ENCODE results near the gene SLC2A1.
A peak's percentile ranks its signal among the peaks of the same experiment; 100 is the strongest.

Gene SLC2A1

DNA sequence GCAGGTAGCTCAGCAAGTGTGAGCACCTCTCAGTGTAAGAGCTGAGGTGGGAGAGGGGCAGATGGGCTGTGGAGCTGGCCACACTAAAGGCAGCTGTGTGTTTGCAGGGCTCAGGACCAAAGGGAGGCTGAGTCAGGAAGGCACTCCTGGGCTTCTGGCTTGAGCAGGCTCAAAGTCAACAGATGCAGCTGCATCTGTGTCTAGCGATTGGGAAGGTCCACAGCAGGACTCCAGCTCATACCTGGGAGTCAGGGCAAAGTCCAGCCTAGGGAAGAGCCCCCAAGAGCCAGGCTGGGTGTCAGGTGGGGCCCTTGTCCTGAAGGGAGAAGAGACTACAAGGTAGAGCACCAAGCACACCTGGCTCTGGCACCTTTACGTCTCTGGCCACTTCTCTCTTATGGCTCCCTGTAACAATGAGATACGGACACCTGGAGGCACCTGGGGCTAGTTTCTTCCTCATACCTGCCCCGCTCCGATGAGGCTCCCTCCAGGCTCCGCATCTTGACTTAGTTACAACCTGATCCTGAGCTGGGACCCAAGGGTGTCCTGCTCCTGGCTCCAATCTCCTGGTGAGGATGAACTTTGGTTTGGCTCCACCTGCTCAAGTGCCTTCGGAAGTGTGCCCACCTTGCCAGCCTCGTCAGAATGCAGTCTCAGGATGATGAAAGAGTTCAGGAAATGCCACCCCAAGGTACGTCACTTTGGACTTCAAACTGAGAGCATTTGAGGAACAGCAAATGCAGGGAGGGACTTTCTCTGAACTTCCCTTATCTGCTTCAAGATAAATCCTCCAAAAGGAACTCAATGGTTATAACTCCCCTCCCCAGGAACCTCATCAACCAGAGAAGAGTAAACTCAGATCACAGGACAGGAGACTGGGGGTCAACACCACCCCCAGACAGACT, 21.5 kb upstream of the SLC2A1 start:
- DNase-seq, result no peak

DNA sequence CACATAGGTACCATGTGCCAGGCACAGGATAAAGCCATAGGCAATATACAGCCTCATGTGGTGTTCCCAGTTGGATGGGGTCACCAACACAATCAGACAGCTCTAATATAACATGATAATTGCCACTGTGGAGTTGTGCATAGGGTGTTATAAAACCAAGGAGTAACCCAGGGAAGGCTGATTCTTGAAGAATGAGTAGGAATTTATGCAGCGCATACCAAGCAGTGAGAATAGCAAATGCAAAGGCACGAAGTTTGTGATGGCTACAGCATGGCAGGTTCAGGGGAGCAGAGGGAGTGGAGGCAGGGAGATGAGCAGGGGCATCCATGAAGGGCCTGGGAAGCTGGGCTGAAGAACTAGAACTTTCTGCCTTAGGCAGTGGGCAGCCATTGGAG, 20.4 kb upstream of the SLC2A1 start:
- no peak for DNase-seq

DNA sequence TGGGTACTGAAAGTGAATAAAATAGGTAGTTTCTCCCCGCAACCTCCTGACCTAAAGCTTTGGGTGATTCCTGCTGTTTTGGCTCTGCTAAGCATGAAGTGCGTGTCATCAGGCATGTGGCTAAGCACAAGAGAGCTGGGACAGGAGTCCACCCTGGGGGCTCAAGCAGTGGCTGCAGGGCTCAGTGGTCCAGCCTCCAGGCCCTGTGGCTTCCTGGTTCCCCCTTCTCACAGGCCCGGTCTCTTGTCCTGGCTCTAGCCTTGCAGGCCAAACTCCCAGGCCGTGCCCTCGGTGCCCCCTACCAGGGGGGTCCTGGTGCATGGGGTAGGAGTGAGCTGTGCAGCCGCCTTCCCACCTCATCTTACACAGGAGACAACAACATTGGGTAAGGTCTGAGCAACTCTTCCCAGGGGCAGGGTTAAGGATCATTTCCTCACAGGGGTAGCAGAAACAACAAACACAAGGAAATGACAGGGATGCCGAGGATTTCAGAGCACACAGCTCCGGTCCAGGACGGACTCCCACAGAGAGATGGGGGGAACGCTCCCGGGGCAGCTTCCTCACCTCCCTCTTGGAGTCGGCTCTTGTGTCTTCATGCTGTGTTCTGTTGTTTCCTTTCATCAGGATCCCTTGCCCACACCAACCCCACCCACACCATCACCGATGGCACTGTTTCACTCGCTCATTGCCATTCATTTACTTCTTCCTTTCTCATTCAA, 19.8 kb upstream of the SLC2A1 start:
- no peak for DNase-seq

DNA sequence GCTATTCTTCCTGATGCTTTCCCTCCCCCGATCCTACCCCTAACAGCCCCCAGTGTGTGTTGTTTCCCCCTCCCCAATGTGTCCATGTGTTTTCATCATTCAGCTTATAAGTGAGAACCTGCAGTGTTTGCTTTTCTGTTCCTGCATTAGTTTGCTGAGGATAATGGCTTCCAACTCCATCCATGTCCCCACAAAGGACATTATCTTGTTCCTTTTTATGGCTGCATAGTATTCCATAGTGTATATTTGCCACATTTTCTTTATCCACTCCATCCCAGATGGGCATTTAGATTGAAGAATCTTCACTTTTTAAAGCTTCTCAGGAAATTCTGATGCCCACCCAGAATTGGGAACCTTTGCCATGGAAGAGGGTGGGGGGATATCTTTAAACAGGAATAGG, 19.0 kb upstream of the SLC2A1 start:
- no peak for DNase-seq

DNA sequence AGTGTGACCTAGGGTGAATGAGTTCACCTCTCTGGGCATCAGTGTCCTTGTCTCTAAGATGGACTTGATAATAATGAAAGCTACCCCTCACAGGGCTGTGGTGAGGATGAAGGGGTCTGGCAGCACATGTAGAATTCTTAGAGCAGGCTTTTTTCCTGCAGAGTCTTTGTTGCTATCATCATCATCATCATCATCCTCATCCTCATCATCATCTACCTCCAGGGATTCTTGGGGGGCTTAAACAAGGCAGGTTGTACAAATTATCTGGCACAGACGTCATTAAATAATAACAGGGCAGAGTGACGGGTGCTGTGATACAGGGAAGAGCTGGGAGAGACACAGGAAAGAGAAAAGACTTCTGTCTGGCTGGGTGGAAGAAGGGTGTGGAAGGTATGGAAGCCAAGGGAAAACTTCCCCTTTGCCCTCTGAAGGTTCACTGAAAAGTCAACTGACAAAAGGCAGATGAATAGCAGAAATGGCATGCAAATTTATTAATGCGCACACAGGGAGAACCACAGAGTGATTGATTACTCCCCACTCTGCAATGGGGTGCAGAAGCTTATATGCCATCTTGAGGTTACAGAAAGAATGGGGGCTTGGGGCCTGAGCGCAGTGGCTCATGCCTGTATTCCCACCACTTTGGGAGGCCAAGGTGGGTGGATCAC, 17.0 kb upstream of the SLC2A1 start:
- no peak for DNase-seq

DNA sequence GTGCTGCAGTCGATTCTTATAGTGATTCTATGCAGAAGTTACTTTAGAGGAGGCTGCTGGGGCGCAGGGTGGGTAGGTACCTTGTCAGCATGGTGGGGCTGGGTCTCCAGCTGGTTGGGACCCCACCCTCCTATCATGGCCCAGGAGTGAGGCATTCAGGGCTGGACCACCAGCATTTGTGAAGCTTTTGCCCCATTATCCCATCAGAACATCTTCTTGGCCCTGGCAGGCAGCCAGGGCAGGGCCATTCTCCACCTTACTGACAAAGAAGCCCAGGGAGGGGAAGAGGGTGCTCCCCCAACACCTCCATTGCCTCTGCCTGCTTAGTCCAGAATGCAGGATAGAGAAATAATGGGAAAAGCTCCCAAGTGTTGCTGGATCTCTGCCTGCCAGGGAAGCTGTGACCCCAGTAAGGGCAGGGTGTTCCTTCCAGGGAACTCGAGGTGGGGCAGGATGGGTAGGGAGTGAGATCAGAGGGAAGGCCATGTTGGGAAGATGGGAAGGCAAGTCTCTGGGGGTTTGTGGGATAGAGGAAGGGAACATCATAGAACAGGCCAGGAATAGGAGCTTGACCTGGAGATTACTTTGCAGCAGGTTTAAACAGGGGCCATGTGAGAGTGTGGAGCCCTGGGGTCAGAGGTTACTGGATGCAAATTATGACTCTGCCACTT, 16.2 kb upstream of the SLC2A1 start:
- no peak for DNase-seq

DNA sequence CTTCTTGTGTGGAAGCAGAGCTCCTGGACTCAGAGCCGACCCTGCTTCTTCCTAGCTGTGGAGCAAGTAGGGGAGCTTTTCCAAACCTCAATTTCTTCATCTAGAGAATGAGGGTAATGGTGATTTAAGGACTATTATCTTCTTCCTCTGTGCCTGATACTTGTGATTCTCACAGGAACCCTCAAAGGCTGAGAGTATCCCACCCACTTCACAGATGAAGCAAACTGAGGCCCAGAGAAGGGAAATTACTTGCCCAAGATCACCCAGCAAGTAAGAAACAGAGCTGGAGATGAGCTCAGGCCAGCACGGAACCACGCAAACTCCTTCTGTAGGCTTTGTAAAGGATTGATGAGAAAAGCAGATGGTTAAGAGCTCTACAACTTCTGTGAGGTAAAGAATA, 15.1 kb upstream of the SLC2A1 start:
- peak; percentile 32 for DNase-seq

DNA sequence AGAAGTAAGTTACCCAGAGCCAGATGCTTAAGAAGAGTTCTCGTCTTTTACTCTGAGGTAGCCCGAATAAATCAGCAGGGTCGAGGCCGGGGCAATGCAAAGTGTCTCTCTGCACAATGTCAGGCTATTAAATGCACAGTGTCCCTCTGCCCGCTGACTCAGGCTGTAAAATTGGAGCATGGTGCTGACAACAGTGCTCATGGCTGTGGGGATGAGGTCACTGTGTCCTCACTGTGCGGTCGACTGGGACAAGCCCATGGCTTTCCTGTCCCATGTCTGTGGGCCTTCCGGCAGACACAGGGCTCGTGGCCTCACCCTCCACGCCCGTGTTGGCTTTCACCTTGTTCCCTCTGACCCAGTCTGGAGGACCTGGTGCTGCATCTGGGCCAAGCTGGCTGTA, 14.6 kb upstream of the SLC2A1 start:
- no peak for DNase-seq

DNA sequence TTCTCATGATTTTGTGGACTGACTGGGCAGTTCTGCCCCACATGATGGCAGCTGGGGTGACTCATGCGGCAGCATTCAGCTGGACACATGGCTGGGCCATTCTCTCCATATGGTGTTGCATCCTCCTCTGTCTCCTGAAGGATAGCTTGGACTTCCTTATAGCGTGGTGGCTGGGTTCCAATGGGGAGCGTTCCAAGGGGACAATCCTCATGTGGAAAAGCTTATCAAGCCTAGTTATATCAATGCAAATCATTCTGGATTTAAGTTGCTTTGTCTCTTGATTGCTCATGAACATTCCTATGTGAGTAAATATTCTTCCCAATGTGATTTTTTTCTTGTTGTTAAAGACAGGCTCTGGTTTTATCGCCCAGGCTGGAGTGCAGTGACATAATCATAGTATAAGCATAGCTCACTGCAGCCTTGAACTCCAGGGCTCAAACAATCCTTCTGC, 13.2 kb upstream of the SLC2A1 start:
- no peak for DNase-seq

DNA sequence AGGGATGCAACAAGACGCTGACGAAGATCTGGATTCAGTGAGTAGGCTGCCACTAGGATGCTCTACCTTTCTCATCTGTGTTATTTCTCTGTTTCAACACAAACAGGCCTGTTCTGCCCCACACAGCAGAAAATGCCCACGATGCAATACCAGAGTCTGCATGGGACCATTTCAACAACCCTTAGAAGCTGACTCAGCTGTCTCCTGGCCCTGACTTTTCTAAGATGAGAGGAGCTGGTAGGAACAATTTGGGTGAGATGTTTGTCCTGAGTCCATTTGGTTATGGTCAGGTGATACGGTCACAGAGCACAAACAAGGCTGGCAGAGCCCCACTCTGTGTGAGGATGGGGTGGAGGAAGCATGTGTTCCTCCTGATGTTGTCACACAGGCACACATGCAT, 11.5 kb upstream of the SLC2A1 start:
- no peak for DNase-seq

DNA sequence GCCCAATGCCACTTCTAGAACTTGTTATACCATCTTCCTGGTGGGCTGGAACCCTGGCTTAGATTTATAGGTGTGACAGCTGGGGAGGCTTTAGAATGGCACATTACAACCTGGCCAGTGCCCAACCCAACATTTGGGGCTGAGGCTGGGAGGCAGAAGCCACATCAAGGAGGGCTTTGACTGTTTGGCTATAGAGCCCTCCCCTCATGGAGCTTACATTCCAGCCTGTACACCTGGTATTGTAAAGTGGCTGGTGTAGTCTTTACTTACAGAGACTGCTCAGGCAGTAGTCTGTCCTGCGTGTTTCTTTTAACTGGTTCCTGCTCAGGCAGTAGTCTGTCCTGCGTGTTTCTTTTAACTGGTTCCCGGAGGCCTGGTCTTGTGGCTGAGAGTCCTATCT, 10.0 kb upstream of the SLC2A1 start:
- no peak for DNase-seq

DNA sequence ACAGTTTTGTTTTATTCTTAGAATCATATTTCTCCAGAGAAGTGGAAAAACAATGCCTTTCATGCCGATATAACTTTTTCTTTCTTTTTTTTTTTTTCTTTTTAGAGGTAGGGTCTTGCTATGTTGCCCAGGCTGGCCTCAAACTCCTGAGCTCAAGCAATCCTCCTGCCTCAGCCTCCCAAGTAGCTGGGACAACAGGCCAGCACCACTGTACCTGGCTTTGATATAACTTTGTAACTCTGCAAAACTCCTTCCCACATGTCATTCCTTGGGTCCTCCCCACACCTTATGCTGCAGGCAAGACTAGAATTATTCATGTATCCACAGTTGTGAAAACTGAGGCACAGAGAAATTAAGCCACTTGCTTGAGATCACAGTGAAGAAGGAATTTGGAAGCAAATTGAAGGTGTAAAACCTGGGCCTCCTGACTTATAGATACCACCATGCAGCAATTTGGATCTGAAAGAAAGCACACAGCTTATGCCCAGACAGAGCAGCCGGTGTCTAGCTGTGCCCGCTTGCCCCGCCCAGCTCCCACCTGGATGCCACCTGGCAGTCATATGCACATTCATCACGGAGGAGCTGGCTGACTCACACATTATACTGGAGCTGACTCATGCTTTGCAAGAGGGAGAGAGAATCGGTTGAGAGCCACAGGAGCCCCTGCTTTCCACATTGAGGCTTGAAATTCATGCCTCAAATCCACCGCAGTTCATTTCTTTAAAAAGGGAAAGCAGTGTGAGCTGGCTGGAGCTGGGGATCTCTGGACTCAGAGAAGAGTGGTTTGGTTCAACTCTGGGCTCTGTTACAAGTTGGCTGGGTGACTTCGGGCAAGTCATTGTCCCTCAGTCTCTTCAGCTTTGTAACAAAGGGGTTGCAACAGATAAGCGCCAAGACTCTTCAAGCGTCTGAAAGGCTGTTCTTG, 8.3 kb upstream of the SLC2A1 start:
- no peak for DNase-seq

DNA sequence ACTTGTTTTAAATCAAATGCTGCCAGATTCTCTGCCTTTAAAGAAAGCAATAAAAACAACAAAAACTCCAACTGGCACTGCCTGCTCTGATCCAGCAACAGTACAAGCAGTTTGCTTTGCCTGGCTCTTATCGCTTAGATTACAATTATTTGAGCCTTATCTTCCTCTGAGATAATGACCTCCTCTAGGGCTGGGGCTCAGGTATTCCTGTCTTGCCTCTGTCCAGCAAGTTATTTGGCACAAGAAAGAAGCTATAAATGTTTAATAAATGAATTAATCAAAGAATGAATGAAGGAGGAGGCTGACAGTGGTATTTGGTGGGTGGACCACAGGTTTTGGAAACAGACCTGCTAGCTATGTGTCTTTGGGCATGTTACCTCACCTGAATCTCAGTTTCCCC, 6.7 kb upstream of the SLC2A1 start:
- DNase-seq, result no peak

DNA sequence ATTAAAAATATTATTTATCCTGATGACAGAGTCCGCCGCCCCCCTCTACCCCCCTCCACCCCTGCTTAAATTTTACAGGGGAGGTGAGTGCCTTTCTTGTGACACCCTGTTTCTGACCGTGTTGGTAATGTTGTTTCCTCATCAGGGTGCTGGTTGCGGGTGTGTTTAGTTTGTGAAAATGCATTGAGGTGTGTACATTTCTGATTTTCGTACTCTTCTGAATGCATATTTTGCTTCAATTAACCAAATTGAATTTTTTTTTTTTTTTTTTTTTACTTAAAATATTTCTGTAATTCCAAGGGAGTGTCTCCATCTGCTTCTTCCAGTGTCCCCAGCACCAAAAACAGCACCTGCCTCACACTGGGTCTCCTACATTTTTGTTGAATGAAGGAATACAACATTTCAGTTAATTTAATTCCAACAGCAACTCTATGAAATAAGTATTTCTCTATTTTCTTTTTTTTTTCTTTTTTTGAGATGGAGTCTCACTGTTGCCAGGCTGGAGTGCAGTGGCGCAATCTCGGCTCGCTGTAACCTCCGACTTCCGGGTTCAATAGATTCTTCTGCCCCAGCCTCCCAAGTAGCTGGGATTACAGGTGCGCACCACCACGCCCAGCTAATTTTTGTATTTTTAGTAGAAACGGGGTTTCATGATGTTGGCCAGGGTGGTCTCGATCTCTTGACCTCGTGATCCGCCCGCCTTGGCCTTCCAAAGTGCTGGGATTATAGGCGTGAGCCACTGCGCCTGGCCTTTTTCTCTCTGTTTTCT, 5.6 kb upstream of the SLC2A1 start:
- no peak for DNase-seq

DNA sequence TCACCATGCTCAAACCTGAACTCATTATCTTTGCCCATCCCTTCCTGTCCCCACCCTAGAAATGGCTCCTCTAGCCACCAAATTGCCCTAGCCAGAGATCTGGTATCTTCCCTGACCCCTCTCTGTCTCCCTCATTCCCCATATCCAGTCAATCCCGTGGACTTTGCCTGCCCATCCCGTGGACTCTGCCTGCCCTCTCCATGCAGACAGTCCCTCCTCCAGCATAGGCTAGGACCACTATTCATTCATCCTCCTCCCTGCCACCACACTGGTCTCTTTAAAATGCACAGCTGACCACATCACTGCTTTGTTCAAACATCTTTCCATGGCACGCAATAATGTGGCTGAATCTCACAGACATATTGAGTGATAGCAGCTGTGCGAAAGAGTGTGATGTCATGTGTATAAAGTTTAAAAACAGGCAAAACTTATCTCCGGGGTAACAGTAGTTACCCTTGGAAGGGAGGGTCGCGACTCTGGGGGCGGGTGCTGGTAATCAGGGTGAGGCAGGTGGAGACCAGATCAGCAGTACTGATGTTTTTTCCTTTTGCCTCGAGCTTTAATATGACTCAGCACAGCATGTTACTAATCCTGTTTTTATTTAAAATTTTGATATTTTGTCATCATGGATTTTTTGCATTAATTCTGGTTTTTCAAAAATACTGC, 4.8 kb upstream of the SLC2A1 start:
- DNase-seq, result no peak

DNA sequence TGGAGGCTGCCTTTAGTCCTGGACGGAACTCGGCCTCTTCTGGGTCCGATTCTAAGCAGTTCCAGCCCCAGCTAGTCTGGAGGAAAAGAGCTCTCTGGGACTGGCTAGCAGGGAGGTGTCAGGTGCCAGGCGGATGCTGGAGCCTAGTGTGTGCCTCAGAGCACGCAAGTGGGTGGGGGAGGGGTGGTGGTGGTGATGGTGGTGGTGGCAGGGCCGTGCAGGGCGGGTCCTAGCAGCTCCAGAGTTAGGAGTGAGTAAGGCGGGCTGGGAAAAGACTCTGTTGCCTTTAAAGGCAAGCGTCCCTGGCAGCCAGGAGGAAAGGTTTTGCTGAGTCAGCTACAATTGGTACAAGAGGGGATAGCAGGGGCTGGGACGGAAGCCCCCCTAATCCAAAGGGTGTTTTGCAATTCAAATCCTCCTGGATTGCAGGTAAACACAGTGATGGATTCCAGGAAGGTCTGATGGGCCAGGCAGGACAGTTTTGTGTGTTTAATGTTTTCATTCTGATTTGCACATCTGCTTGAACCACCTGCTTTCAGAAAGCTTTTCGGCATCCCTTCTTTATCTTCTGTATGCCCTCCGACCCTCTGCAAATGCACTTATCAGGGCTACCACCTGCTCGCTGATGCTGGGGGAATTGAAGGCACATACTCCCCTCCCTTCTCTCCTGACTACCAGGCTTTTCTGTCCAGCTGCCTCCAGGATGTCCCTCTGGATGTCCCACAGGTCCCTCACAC, 4.1 kb upstream of the SLC2A1 start:
- DNase-seq, result peak; percentile 42

DNA sequence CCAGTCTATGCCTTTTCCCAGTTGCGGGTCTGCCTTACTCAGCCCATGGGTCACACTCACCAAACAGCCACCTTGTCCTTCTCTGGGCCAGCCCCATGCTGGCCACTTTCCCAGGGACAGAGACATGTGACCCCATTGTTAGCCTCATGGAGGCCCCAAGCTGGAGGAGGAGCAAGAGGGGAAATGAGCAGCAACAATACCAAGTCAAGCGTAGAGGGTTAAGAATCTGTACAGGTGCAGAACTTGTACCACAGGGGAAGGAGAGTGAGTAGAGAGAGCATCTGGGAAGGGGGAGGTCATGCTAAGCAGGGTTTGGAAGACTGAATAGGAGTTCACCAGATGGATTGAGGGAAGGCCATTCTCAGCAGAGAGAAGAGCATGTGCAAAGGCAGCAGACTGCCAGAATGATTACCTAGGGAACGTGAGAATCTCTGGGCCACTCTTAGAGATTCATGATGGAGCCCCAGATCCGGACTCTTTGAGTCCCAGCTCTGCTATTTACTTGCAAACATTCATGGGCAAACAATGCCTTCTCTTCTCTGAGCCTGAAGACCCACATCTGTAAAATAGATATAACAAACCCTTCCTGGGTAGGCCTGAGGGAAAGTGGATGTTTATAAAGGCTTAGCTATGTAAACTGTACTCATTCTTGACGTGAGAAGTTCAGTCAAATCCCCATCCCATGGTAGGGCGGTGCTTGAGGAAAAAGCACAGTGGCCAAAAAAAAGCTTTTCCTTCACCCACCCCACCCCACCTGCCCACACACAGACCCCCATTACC, 2.8 kb upstream of the SLC2A1 start:
- DNase-seq, result no peak

DNA sequence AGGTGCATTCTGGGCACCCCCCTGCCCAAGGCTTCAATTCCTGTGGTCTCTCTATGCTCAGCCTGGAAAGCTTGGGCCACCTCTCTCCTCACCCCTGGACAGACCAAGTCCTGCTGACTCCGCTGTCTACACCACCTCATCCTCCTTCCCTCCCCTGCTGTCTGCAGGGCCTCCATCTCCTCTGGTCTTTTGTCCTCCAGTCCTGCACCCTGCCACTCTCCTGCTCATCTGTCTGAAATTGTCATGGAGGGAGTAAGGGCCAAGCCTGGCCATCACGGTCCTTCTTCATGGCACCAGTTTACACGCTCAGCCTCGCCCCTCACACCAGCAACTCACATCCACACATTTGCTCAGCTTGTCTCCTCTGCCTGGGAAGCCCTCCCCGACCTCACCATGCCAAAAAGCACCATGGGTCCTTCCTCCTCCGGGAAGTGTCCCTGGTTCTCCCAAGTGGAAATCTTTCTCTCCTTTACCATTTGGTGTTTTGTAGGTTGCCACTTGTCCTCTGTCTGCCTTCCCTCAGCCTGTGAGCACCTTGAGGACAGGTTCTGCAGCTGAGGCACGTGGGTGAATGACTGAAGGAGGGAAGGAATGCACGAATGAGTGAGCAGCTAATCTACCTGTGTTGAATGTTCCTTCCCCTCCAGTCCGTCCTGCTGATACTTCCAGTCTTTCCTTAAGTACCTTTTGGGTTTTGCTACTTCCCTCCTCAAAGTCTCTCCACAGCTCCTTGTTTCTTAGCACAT, 2.1 kb upstream of the SLC2A1 start:
- DNase-seq, result no peak

DNA sequence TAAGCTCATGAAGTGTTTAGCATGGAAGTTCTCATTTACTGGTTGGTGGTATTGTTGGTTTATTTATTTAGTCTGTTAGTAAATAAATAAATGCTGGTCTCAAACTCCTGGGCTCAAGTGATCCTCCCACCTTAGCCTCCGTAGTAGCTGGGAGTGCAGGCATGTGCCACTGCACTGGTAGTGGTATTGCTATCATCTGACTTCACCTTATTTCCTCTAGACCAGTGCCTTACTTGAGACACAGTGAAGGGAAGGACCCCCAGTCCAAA, 1.4 kb upstream of the SLC2A1 start:
- no peak for DNase-seq

All from NCI-H524 treated with DMSO at 0.1 percent for 48 hours (cell line).